Activated CD4-positive, CD25-positive, alpha-beta regulatory T cell treated with anti-CD3 and anti-CD28 coated beads, Interleukin-2, amount 50 U/mL, for 72 hours (primary cell): ENCODE data around the gene TCEAL5.
"Not testable (repeated sequence)": the region's sequence is repeated elsewhere in the genome, so short reads cannot be mapped to it uniquely, and the experiment has no call there.

Experiments
- DNase-seq: peaks from one replicate; pipeline ENCODE4 v3.0.0; 2021

Gene TCEAL5

GRCh38 chrX:103276581-103277002 lies at the start of gene TCEAL5:
TCEAL5 (minus strand) TSS chrX:103276750; CDS start chrX:103274563, 2,187 bp downstream.
- no peak for DNase-seq

- no peak for DNase-seq
These were observed 34.8 kb upstream of the TCEAL5 start for GRCh38 chrX:103311399-103311780.

- peak; percentile 82 for DNase-seq
These were observed 34.2 kb upstream of the TCEAL5 start, which contains the start of gene BEX2 for GRCh38 chrX:103310555-103311398. BEX2 (minus strand) TSS chrX:103310990; CDS start chrX:103309976, 1,014 bp downstream.

GRCh38 chrX:103309860-103310554 lies 33.5 kb upstream of the TCEAL5 start:
- no peak for DNase-seq

- not testable (repeated sequence) for DNase-seq
These were observed 29.1 kb upstream of the TCEAL5 start for GRCh38 chrX:103305666-103306065.

GRCh38 chrX:103304705-103305104 lies 28.2 kb upstream of the TCEAL5 start:
- DNase-seq, result no peak

GRCh38 chrX:103293118-103293517 lies 16.6 kb upstream of the TCEAL5 start:
- no peak for DNase-seq

GRCh38 chrX:103279624-103280023 lies 3.1 kb upstream of the TCEAL5 start:
- no peak for DNase-seq

GRCh38 chrX:103275947-103276567 lies 493 bp downstream of the TCEAL5 start:
- no peak for DNase-seq

GRCh38 chrX:103274284-103274683 lies 2.3 kb downstream of the TCEAL5 start:
- no peak for DNase-seq

GRCh38 chrX:103258275-103258674 lies 18.3 kb downstream of the TCEAL5 start:
- DNase-seq, result no peak

- DNase-seq, result no peak
These were observed 19.9 kb downstream of the TCEAL5 start for GRCh38 chrX:103256651-103257050.

- DNase-seq, result peak; percentile 54
These were observed 21.5 kb downstream of the TCEAL5 start, which contains the start of gene TCEAL8 for GRCh38 chrX:103254921-103255493. TCEAL8 (minus strand) TSS chrX:103255155; CDS start chrX:103253979, 1,176 bp downstream.

GRCh38 chrX:103254171-103254824 lies 22.3 kb downstream of the TCEAL5 start:
- DNase-seq, result peak; percentile 48

GRCh38 chrX:103253608-103254007 lies 22.9 kb downstream of the TCEAL5 start:
- no peak for DNase-seq

GRCh38 chrX:103250977-103251376 lies 25.6 kb downstream of the TCEAL5 start:
- DNase-seq, result no peak

GRCh38 chrX:103249805-103250204 lies 26.7 kb downstream of the TCEAL5 start:
- DNase-seq, result no peak

GRCh38 chrX:103248553-103248952 lies 28.0 kb downstream of the TCEAL5 start:
- DNase-seq, result no peak

GRCh38 chrX:103240155-103240554 lies 36.4 kb downstream of the TCEAL5 start:
- DNase-seq, result no peak

GRCh38 chrX:103236296-103236695 lies 40.3 kb downstream of the TCEAL5 start:
- DNase-seq, result no peak

GRCh38 chrX:103235608-103236007 lies 40.9 kb downstream of the TCEAL5 start:
- DNase-seq, result not testable (repeated sequence)

GRCh38 chrX:103234869-103235268 lies 41.7 kb downstream of the TCEAL5 start:
- no peak for DNase-seq
